Kidney (tissue), 14 donors: ENCODE data around the gene KRCC1. TPM values are rescaled to one million over a fixed set of nuclear protein-coding genes. Genes with fewer than 3 reads are reported as not detected.
"Not testable (repeated sequence)": the region's sequence is repeated elsewhere in the genome, so short reads cannot be mapped to it uniquely, and the experiment has no call there.

Source experiments
- DNase-seq, 5 donors: peaks; one replicate each; pipeline ENCODE4 v3.0.0-alpha.2; 2013 to 2020
- FAIRE-seq: peaks from 2 replicates; lab custom pipeline; 2012; peaks lifted over from hg19 to GRCh38; lab: Jason Lieb, UNC
- H3K27ac ChIP-seq, 2 donors: one replicate each; pipeline ENCODE4 v1.7.0; 2013; ENCODE audit warnings: low read depth in 2 of 2, low read length in 2 of 2, inconsistent platforms in 1 of 2
- H3K27me3 ChIP-seq: one replicate; pipeline ENCODE4 v1.7.1; 2013; ENCODE audit warnings: low read length, inconsistent platforms; ENCODE audit not compliant: control insufficient read depth, insufficient read depth
- H3K36me3 ChIP-seq, 3 donors: one replicate each; pipeline versions ENCODE4 v1.7.0 to v1.7.1; 2013; ENCODE audit warnings: low read length in 3 of 3, control low read depth in 1 of 3, inconsistent platforms in 1 of 3; ENCODE audit not compliant: insufficient read depth in 3 of 3, control insufficient read depth in 2 of 3
- H3K4me1 ChIP-seq, 3 donors: one replicate each; pipeline versions ENCODE4 v1.7.0 to v1.7.1; 2013; ENCODE audit warnings: low read length in 3 of 3, inconsistent platforms in 1 of 3, low read depth in 1 of 3; ENCODE audit not compliant: control insufficient read depth in 2 of 3, insufficient read depth in 2 of 3
- H3K4me3 ChIP-seq, 3 donors: one replicate each; pipeline versions ENCODE4 v1.7.0 to v1.8.1; 2013; ENCODE audit warnings: low read length in 3 of 3, control low read depth in 1 of 3, inconsistent platforms in 1 of 3
- H3K9ac ChIP-seq, 3 donors: one replicate each; pipeline versions ENCODE4 v1.7.0 to v1.7.1; 2013; ENCODE audit warnings: low read length in 3 of 3, control low read depth in 1 of 3, inconsistent platforms in 1 of 3
- H3K9me3 ChIP-seq, 3 donors: one replicate each; pipeline versions ENCODE4 v1.7.0 to v1.7.1; 2013; ENCODE audit warnings: low read length in 3 of 3, control low read depth in 1 of 3, inconsistent platforms in 1 of 3; ENCODE audit not compliant: control insufficient read depth in 2 of 3, insufficient read depth in 1 of 3
- intact Hi-C: fragments of 100-400 bp; cut with DNase I; formaldehyde crosslinking; loops from one replicate; pipeline ENCODE4 v1.11.1; 2022
- polyA plus RNA-seq: library from polyadenylated mRNA; stranded (reverse); fragments of 350-450 nt; fragmentation: Illumina TruSeq; extraction: RNeasy Lipid Tissue Mini Kit (QIAGEN cat#74804); gene quantifications from one replicate; pipeline ENCODE4 v1.2.3, GENCODE V29; 2014; ENCODE audit warnings: low read depth, low replicate concordance; ENCODE audit not compliant: insufficient read depth
- total RNA-seq: library from RNA; stranded (reverse); fragmentation: NEBNext Ultra II Directional; extraction: Animal tissue kit (Norgen Biotek cat#: 25700); gene quantifications from one replicate; pipeline ENCODE4 v1.2.1, GENCODE V29; 2021
- TF ChIP-seq, protein P1 (sequence below): IDR thresholded peaks from 3 replicates; pipeline ENCODE4 v1.5.1; 2012; ENCODE audit warnings: mild to moderate bottlenecking, moderate library complexity, borderline replicate concordance; ENCODE audit not compliant: insufficient read depth; ENCODE audit errors: extremely low read depth
- donor health status: control.
- donor health status: control.
- donor health status: control.
- donor health status: control.
- donor health status: control.
- donor health status: DM: yes; HTN: yes; CAD: no.
- donor health status: Normal renal cell carcinoma (clear cell type).

Gene KRCC1
- total and polyA plus RNA-seq, 2 donors from 2014 or later = 23.6 to 26.3 TPM

DNA sequence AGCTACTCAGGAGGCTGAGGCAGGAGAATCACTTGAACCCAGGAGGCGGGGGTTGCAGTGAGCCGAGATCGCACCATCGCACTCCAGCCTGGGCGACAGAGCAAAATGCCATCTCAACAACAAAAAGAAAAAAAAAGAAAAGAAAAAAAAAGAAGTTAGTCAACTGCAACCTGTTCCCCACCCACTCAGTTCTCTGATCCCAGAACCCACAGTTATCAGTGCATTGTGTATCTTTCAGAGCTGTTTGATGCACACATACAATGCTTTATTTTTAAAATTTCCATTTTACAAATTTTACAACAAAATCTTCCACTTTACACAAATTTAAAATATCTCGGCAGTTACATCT, 53.2 kb downstream of the KRCC1 start:
- Histone ChIP-seq H3K4me3 (no peak overlapping the region), H3K9me3 (no peaks in the 10 kb centered on the region), H3K9ac (no peak overlapping the region), H3K36me3 (no peaks in the 10 kb centered on the region), H3K27me3 (no peaks in the 10 kb centered on the region), H3K4me1 (no peaks in the 10 kb centered on the region), H3K27ac (no peak overlapping the region)
- intact Hi-C loops = no loop called here
- TF ChIP-seq, protein P1, sequence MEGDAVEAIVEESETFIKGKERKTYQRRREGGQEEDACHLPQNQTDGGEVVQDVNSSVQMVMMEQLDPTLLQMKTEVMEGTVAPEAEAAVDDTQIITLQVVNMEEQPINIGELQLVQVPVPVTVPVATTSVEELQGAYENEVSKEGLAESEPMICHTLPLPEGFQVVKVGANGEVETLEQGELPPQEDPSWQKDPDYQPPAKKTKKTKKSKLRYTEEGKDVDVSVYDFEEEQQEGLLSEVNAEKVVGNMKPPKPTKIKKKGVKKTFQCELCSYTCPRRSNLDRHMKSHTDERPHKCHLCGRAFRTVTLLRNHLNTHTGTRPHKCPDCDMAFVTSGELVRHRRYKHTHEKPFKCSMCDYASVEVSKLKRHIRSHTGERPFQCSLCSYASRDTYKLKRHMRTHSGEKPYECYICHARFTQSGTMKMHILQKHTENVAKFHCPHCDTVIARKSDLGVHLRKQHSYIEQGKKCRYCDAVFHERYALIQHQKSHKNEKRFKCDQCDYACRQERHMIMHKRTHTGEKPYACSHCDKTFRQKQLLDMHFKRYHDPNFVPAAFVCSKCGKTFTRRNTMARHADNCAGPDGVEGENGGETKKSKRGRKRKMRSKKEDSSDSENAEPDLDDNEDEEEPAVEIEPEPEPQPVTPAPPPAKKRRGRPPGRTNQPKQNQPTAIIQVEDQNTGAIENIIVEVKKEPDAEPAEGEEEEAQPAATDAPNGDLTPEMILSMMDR = no peak
- FAIRE-seq = no peak
- DNase-seq = no peak

DNA sequence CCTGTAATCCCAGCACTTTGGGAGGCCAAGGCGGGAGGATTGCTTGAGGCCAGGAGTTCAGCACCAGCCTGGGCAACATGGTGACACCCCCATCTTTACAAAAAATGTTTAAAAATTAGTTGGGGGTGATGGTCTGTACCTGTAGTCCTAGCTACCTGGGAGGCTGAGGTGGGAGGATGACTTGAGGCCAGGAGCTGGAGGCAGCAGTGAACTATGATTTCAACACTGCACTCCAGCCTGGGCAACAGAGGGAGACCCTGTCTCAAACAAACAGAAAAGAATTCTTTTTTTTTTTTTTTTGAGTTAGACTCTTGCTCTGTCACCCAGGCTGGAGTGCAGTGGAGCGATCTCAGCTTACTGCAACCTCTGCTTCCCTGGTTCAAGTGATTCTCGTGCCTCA, 55.1 kb downstream of the KRCC1 start:
- H3K4me3 ChIP-seq, intact Hi-C loops, DNase-seq: not testable (repeated sequence)

DNA sequence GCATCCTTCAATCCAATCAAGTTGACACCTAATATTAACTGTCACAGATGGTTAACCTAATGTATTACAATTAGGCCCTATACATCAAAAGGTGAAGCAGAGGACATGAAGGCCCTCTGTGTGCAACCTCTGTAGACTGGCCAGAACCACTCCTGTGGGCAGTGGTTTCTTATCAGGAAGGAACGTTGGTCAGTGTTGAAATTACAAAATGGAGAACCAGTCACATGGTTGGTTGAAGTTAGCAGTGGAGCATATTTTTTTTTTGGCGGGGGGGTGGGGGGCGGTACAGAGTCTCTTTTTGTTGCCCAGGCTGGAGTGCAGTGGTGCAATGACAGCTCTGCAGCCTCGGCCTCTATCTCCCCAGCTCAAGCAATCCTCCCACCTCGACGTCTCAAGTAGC, 59.0 kb downstream of the KRCC1 start:
- FAIRE-seq (no peak), DNase-seq (no peak)
- intact Hi-C loops = no loop called here
- no peaks in the 10 kb centered on the region for H3K4me1 ChIP-seq
- no peak overlapping the region for H3K27ac ChIP-seq
- TF ChIP-seq, protein P1 = no peak
- no peak overlapping the region for H3K4me3 ChIP-seq
- H3K27me3 ChIP-seq = no peaks in the 10 kb centered on the region
- no peaks in the 10 kb centered on the region for H3K36me3 ChIP-seq
- no peaks in the 10 kb centered on the region for H3K9me3 ChIP-seq
- no peak overlapping the region for H3K9ac ChIP-seq

More for the DNA sequence above, 55.1 kb downstream of the KRCC1 start:
- FAIRE-seq, H3K9me3 ChIP-seq, H3K36me3 ChIP-seq, H3K27ac ChIP-seq, H3K27me3 ChIP-seq, H3K9ac ChIP-seq, H3K4me1 ChIP-seq: not testable (repeated sequence)

DNA sequence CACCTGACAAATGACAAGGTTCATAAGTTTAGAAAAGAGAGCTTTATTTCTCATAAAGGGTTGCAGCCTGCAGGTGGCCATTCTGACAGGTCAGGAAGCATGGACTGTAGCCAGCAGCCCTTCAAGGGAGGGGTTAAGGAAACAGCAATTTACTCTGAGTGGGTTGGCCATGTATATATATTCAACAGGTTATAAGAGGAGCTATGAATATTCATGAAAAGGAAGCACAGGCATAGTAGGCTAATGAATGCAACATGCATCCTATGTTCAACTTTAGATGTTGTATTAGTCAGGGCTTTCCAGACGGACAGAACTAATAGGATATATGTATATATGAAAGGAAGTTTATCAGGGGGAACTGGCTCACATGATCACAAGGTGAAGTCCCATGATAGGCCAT, 59.8 kb downstream of the KRCC1 start:
- Histone ChIP-seq H3K9me3 (no peaks in the 10 kb centered on the region), H3K9ac (no peak overlapping the region), H3K4me3 (no peak overlapping the region), H3K4me1 (no peaks in the 10 kb centered on the region), H3K27ac (no peak overlapping the region), H3K27me3 (no peaks in the 10 kb centered on the region), H3K36me3 (no peaks in the 10 kb centered on the region)
- TF ChIP-seq, protein P1 = no peak
- no peak for DNase-seq
- intact Hi-C loops = no loop called here
- no peak for FAIRE-seq

DNA sequence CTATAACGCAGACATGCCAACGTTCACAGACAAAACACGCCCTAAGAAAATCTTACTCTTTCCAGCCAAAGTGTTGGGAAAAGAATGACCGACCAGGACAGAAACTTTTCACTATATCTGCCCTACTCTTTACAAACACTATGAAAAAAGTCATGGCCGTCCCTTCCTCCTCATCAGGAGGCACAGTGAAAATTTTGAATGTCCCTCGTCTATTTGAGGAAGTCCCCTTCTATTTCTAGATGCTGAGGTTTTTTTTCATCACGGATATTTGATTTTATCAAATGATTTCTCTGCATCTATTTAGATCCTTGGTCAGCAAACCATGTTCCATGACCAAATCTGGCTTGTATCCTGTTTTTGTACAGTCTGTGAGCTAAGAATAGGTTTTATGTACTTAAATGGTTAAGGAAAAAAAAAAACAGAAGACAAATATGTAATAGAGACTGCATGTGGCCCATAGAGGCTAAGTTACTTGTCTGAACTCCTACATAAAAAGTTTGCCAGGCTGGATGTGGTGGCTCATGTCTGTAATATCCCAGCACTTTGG, 61.2 kb downstream of the KRCC1 start:
- H3K27me3 ChIP-seq, H3K4me3 ChIP-seq, intact Hi-C loops, H3K36me3 ChIP-seq, H3K27ac ChIP-seq, DNase-seq, H3K9me3 ChIP-seq, H3K9ac ChIP-seq, FAIRE-seq, H3K4me1 ChIP-seq: not testable (repeated sequence)

DNA sequence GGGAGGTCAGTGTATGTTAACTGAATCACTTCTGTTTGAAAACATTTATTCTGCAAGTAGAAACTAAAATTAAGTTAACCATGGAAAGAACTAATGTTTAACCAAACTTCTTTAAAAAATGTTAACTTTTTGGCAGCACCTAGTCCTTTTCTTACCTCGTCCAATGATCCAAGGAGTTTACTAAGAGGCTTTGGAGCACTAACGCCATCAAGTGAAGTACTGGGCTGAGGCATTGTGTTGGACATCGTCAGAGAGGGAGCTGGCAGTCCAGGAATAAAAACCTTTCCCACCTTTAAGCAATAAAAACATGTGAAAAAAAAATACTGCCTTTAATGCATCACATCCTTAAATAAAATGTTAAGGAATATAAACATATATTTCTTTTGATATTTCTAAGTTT, 63.0 kb downstream of the KRCC1 start:
- DNase-seq, H3K27me3 ChIP-seq, intact Hi-C loops, H3K27ac ChIP-seq, H3K36me3 ChIP-seq, H3K9me3 ChIP-seq, H3K9ac ChIP-seq, H3K4me3 ChIP-seq, H3K4me1 ChIP-seq: not testable (repeated sequence)
- FAIRE-seq = peak; percentile 35
